Measurements from ENCODE around the gene SPATA18.

DNA sequence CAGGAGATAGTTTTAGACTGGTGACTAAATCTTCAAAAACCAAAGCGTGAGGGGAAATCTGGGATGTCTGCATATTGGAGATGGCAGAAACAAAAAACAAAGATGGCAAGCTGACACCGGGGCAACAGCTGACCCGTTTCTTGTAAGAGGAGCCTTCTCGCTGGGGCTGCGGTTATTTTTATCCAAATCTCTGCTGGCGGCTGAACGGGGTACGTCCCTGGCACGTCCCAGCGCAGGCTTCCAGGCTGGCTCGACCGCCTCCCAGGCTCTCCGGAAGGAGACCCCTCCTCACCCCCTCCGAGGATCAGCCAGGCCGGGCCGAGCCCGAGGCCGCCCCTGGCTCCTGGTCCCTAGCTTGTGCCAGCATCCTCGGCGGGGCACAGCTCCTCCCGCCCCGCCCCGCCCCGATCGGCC lies 13.4 kb upstream of the SPATA18 start:
- TF ChIP-seq CTCF (IDR thresholded peaks at IDR 0.05) (no peak), EP300 (IDR thresholded peaks at IDR 0.05; ENCODE audit: low read depth) (no peak), POLR2A (IDR thresholded peaks at IDR 0.05) (no peak)

Data from transverse colon (tissue), 3 donors.